GM12874 (cell line): ENCODE measurements around the gene LDLRAD3.

ENCODE experiments used
- TF ChIP-seq, protein P1 (sequence below): IDR thresholded peaks from 2 replicates; pipeline ENCODE4 v1.5.1; 2011; ENCODE audit warnings: low read depth, mild to moderate bottlenecking, control low read depth, low read length, moderate library complexity; ENCODE audit not compliant: insufficient read depth

The LDLRAD3 gene

DNA sequence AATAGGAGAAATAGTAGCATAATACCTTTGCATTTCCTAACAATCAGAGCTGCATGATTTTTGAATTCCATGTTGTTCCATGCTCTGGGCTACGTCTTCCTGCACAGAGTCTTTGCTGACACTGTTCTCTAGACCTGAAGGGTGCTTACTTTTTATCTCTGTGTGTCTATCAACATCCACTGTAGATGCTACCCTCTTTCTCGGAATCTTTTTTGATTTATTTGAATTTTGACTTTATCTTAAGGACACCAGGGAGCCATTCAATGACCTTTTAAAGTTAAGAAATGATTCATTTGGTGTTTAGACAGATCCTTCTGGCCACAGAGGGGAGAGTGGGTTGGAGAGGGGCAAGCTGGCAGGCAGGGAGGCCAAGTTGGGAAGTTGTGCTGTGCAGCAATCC is 90.1 kb downstream of the LDLRAD3 start:
- TF ChIP-seq, protein P1, sequence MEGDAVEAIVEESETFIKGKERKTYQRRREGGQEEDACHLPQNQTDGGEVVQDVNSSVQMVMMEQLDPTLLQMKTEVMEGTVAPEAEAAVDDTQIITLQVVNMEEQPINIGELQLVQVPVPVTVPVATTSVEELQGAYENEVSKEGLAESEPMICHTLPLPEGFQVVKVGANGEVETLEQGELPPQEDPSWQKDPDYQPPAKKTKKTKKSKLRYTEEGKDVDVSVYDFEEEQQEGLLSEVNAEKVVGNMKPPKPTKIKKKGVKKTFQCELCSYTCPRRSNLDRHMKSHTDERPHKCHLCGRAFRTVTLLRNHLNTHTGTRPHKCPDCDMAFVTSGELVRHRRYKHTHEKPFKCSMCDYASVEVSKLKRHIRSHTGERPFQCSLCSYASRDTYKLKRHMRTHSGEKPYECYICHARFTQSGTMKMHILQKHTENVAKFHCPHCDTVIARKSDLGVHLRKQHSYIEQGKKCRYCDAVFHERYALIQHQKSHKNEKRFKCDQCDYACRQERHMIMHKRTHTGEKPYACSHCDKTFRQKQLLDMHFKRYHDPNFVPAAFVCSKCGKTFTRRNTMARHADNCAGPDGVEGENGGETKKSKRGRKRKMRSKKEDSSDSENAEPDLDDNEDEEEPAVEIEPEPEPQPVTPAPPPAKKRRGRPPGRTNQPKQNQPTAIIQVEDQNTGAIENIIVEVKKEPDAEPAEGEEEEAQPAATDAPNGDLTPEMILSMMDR: no peak

DNA sequence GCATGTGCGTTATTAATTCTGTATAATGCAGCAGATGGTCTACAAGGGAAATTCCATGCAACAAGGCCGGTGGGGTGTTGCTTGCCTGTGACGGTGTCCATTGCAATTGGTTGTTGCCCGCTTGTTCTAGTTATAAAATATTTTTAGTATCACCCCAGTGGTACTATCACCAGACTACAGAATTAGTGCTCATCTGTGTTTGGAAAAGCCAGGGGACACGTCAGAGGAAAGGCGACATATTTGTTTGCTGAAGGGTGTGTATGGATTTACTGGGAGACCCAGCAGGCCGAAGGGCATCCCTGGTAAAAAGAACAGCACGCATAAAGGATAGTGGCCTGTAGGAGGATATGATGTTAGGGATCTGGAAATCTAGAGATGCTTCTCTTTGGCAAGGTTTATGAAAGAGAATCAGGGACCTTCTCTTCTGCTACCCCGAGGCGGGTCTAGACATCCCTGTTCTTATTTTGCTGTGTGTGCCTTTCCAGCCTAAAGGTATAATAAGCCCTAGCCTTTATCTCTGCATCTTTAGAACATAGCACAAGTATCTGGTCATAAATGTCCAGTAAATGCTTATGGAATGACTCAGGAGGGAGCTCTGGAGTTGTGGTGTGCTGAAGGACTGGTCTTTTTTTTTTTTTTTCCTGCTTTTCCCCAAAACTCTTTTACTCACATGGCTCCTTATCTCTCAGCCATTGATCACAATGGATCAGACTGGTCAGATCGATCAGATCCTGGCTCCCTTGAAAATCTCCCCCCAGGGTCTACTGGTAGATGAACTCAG is 90.9 kb downstream of the LDLRAD3 start:
- TF ChIP-seq, protein P1: no peak

DNA sequence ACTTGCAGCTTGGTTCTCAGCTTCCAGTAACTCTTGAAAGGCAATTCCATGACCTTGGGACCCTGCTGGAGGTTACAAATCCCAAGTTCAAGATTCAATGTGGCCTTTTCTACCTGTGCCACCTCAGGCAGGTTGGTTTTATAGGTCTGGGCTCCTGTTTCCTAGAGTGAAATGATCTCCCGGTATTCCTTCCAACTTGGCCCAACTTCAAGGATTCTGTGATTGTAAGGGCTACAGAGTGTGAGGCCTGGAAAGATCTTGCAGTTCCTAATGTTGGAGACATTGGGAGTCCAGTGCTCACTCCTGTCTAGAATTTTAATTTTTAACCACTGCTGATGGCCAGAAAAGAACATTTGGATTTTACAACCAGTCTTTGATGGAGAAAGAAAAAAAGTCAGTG is 91.6 kb downstream of the LDLRAD3 start:
- TF ChIP-seq, protein P1: no peak

DNA sequence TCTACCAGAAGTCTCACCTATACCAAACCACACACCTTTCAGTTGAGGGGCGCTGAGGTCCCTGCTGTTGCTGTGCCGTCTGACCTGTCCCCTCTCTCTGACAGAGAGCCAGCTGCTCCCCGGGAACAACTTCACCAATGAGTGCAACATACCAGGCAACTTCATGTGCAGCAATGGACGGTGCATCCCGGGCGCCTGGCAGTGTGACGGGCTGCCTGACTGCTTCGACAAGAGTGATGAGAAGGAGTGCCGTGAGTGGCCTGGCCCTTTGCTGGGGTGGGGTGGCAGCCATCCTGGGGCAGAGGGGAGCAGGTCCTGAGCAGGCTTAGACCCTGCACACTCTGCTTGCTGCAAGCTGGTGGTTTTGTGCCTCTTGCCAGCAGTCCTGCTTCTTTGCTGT is 92.1 kb downstream of the LDLRAD3 start:
- TF ChIP-seq, protein P1: no peak

DNA sequence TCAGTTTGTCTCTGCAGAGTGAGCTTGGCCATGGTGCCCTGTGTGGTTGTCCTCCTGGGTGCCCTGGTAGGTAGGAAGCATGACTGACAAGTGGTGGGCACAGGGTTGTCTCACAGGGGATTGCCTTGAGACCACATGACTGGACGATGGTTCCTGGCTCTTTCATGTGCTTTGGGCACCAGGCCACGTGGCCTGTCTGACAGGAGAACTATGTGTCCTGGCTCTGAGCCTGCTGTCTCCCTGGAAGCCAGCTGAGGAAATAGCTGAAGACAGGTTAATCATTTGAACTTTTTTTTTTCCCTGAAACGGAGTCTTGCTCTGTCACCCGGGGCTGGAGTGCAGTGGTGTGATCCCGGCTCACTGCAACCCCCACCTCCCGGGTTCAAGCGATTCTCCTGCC is 93.2 kb downstream of the LDLRAD3 start:
- TF ChIP-seq, protein P1: no peak

DNA sequence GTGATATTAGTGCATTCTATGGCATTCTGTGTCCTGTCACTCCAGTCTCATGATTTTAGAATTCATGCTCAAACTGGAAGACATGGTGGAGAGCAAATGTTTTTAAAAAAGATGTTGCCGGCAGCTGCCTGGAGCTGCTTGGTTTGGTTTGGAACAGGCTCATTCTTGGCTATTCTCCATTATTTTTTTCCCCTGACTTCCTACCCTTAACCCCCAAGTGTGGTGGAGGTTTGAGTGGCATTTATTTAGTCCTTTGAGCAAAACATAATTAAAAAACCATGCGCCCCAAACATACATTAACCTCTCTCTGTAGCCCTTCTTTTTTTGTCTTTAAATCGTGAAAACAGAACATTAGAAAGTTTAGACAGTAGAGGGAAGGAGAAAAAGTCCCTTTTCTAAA is 94.7 kb downstream of the LDLRAD3 start:
- TF ChIP-seq, protein P1: no peak

DNA sequence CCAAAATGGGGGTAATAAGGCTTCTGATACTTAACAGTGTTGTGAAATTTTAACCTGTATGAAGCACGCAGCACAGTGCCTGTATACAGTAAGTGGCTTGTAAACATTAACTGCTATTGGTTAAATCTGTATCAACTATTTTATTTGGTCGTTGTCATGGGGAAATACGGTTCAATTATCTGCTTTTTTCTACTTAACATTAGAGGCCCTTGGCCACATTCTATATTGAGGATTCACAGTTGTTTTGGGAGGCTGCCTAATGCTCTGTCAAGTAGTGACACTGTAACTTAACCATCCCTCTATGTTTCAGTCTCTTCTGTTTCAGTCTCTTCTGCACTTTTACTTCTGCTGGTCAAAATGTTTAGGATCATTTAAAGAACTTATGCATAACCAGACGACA is 95.6 kb downstream of the LDLRAD3 start:
- TF ChIP-seq, protein P1: no peak
